HCEC 1CT (cell line): ENCODE measurements around the gene ALOX5.

Experiments
- DNase-seq: peaks from one replicate; pipeline ENCODE4 v3.0.0-alpha.2; 2017

ALOX5 gene

GRCh38 chr10:45425621-45426563 lies 51.9 kb downstream of the ALOX5 start:
- no peak for DNase-seq

GRCh38 chr10:45427262-45427969 lies 53.4 kb downstream of the ALOX5 start:
- DNase-seq: no peak

GRCh38 chr10:45427970-45428366 lies 54.0 kb downstream of the ALOX5 start:
- no peak for DNase-seq

- DNase-seq: no peak
Observed at GRCh38 chr10:45428611-45429510, 54.8 kb downstream of the ALOX5 start.

- no peak for DNase-seq
Observed at GRCh38 chr10:45429790-45430189, 55.8 kb downstream of the ALOX5 start.

- DNase-seq: no peak
Observed at GRCh38 chr10:45432113-45432512, 58.1 kb downstream of the ALOX5 start.

GRCh38 chr10:45432700-45433472 lies 58.9 kb downstream of the ALOX5 start:
- no peak for DNase-seq

GRCh38 chr10:45433716-45434469 lies 59.9 kb downstream of the ALOX5 start:
- DNase-seq: no peak

- no peak for DNase-seq
Observed at GRCh38 chr10:45437587-45438465, 63.8 kb downstream of the ALOX5 start.

GRCh38 chr10:45438466-45439090 lies 64.6 kb downstream of the ALOX5 start:
- no peak for DNase-seq

- no peak for DNase-seq
Observed at GRCh38 chr10:45439365-45439764, 65.3 kb downstream of the ALOX5 start.

GRCh38 chr10:45439873-45440272 lies 65.9 kb downstream of the ALOX5 start:
- DNase-seq: no peak

GRCh38 chr10:45440511-45441062 lies 66.6 kb downstream of the ALOX5 start:
- no peak for DNase-seq

GRCh38 chr10:45441239-45442190 lies 67.5 kb downstream of the ALOX5 start:
- DNase-seq: no peak

GRCh38 chr10:45442251-45442650 lies 68.2 kb downstream of the ALOX5 start:
- DNase-seq: no peak

GRCh38 chr10:45442662-45443061 lies 68.6 kb downstream of the ALOX5 start:
- DNase-seq: no peak

- DNase-seq: no peak
Observed at GRCh38 chr10:45443101-45444009, 69.3 kb downstream of the ALOX5 start.
